GM12874 (cell line): Measurements from ENCODE around the gene NEMP1.

Experiments used
- CTCF ChIP-seq: IDR thresholded peaks from 2 replicates; pipeline ENCODE4 v1.5.1; 2011; ENCODE audit warnings: low read depth, mild to moderate bottlenecking, control low read depth, low read length, moderate library complexity; ENCODE audit not compliant: insufficient read depth

The NEMP1 gene

GRCh38 chr12:57078519-57079404 is at the start of gene NEMP1:
TSS of gene NEMP1 (minus strand) at chr12:57078791. CDS start at chr12:57078745, 46 bp downstream.
- TF ChIP-seq CTCF: no peak

GRCh38 chr12:57127726-57128518 is 49.3 kb upstream of the NEMP1 start, which contains the start of gene LRP1:
TSS of gene LRP1 (plus strand) at chr12:57128483. CDS start at chr12:57128965, 482 bp downstream.
- no peak for TF ChIP-seq CTCF

GRCh38 chr12:57127101-57127725 is 48.6 kb upstream of the NEMP1 start:
- peak; percentile 39 for TF ChIP-seq CTCF

- TF ChIP-seq CTCF: no peak
Observed at GRCh38 chr12:57126561-57126960, 48.0 kb upstream of the NEMP1 start.

- TF ChIP-seq CTCF: no peak
Observed at GRCh38 chr12:57126061-57126460, 47.5 kb upstream of the NEMP1 start.

GRCh38 chr12:57124261-57124877 is 45.8 kb upstream of the NEMP1 start:
- TF ChIP-seq CTCF: peak; percentile 92
